UCSD-AML1 (cell line): Measurements from ENCODE around the gene NEU2.

Source experiments
- DNase-seq: peaks from one replicate; lab custom pipeline; 2025; ENCODE audit not compliant: unreplicated experiment; lab: John Stamatoyannopoulos, UW

The NEU2 gene

DNA sequence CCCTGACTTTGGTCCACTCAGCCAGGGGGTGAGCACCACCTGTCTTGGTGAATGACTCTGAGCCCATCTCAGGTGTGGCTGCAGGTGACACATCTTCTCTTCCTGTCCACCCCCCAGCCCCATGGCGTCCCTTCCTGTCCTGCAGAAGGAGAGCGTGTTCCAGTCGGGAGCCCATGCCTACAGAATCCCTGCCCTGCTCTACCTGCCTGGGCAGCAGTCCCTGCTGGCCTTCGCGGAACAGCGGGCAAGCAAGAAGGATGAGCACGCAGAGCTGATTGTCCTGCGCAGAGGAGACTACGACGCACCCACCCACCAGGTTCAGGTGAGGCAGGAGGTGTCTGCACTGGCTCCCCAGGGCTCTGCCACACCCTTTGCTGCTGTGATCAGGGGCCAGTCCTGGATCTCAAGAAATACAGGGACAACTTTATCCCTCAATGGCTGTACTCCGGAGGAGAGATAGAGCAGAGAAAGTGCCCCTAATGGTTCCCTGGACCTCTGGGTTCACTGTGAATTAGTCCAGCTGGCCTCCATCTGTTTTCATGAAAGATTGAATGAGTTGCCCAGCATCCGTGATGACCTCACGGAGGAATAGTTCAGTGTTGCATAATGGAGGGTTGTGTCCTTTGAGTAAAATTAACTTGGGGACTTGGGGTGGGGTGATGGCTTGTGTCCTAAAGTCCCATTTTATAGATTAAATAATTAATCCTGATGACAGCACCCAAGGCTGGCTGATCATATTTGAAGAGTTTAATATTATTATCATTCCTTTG lies at the start of gene NEU2:
TSS of gene NEU2 (plus strand) at position 122 of the 770 bp plus-strand sequence. CDS start at position 122, 0 bp downstream.
- no peak for DNase-seq

DNA sequence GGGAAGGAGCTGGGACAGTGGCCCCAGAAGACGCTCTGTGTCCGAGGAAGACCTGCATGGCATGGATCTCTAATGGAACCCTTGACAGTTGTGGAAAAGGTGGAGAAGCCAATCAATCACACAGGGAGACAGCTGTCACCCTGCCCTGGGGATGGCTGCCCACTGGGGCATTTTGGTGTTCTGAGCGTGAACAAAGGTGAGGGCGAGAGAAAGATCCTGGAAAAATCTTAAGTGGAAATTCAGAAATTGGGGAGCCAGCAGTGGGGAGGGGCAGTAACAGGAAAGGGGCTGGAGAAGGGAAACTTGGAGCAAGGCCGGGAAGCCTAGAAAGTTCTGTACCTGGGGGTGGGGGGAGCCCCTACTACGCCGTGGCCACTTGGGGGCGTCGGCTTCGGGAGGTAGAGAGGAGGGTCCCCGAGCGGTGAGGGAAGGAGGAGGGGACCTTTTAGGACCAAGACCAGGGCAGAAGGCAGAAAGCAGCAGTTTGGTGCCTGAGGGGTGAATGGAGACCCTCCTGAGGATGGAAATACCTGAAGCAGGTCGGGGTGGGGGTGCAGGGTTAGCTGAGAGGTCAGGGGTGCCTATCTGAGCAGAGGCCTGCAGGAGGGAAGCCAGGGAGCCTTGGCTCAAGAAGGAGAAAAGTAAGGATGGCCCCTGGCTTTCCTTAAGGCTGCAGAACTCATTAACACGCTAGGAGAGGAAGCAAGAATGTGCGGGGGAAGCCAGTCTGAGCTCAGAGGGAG lies 49.4 kb upstream of the NEU2 start:
- no peak for DNase-seq

DNA sequence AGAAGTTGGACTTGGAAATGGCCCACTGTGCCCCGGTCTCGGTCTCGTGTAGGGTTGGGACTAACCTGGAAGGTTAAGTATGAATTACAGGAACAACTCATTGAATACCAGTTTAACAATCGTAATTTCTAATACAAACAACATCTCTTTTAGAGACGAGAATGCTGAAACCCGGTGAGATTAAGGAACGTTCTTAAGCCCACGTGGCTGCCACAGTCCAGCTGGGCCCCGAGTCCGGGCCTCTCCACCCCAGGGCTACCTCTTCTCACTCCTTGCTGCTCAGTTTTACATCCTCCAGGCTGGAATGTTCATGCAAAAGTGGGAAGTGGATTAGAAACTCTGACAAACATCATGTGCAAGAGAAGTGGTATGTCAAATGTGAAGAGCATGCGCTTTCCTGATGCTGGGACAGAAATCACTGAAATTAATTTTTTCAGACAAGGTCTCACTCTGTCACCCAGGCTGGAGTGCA lies 48.8 kb upstream of the NEU2 start:
- no peak for DNase-seq

DNA sequence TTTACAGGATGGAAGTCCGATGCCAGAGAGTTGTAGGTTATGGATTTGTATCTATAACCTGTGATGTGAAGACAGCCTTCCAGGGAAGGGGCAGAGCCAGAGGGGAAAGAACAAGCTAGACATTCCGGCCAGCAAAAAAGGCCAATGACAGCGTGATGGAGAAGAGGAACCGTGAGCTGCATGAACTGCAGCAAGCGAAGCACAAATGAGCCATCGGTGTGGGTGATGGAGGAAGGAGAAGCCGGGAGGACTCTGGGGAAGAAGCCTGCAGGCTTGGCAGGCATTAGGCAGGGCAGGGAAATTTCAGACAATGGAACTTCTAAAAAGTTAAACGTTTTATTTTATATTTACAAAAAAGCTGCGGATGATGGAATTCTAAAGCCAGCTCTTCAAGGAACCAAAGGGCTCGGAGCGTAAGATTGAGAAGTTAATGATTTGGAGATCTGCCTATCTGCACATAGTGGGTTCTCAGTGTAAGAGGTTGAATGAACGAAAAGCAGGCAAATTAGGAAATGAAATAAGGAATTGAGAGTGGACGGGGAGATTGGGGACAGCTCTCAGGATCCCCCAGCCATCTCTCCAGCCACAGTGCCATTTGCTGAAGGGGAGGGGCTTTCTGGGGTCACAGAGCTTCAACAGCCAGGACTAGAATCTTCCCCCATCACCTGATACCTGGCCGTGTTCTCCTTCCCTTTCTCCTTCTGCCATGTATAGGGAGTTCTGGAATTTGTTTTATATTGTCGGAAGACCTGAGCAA lies 47.8 kb upstream of the NEU2 start:
- no peak for DNase-seq

DNA sequence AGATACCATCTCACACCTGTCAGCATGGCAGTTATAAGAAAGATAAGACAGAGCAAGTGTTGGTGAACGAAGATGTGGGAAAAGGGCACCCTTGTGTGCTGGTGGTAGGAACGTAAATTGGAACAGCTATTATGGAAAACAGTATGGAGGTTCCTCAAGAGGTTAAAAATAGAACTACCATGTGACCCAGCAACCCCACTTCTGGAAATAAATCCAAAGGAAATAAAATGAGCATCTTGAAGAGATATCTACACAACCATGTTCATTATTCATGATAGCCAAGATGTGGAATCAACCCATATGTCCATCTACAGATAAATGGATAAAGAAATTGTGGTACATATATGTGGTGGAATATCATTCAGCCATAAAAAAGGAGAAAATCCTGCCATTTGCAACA lies 46.3 kb upstream of the NEU2 start:
- DNase-seq: no peak

DNA sequence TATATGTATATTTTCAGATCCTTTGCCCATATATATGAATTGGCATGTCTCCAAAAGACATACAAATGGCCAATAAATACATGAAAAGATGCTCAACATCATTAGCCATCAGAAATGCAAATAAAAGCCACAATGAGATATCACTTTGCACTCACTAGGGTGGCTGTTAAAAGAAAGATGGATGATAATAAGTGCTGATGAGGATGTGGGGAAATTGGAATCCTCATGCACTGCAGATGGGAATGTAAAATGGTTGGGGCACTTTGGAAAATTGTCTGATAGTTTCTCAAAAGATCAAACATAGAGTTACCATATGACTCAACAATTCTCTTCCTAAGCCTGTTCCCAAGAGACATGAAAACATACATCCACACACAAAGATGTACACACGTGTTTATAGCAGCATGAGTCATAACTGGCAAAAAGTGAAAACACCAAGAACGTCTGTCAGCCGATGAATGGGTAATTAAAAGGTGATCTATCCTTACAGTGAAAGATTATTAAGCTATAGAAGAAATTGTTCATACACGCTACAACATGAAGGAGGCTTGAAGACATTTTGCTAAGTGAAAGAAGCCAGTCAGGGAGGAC lies 39.1 kb upstream of the NEU2 start:
- no peak for DNase-seq

DNA sequence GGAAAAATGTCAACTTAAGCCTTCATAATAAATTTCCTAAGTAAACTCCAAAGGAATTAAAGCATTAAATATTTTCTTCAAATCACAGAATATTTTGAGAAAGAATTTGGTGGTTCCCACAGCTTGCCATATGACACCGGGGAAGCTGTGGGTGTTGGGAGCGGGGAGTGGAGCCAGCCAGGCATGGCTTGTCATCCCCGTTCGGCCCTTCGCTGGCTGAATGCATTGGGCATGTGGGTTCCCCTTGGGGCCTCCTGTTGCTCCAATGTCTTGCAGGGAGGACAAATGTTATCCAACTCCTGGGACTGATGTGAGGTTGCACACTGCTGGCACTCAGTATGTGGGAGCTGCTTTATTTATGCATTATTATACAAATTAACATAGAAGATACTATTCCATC lies 38.0 kb upstream of the NEU2 start:
- DNase-seq: no peak

DNA sequence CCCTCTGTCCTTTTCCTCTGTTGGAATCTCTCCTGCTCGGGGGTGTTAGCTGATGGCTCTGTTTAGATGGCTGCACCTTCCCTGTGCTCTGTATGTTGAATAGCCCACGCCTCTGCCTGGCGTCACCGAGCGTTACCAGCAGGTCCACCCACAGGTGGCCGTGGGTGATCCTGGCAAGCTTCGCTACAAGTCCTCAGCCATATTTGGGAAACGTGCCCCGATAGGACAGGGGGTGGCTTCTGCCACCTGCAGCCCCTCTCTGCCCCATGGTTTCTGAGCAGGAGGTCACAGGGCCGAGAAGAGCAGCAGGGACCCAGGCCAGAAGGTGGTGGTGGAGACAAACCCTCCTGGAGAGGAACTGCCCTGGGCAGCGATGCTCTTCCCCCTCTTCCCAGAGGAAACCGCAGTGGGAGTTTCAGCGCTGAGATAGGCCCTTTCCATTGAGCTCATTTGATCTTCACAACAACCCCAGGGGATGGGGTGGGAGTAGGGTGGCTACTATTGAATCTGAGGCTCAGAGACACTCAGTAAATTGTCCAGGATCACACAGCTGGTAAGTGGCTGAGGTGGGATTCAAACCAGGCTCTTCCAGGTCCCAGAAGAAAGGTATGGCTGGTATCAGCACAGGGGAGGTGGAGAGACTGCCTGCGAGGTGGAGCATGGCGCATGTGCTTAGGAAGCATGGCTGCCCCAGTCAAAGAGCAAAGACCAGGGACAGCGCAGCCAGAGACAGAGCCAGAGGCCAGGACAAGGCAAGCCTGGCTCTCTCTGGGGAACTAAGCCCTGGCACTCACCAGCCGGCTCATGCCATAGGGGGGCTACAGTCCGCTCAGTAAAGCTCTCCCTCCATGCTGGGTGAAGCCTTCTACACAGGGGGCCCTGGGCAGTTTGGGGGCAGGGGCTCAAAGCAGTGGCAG lies 34.5 kb upstream of the NEU2 start:
- no peak for DNase-seq

DNA sequence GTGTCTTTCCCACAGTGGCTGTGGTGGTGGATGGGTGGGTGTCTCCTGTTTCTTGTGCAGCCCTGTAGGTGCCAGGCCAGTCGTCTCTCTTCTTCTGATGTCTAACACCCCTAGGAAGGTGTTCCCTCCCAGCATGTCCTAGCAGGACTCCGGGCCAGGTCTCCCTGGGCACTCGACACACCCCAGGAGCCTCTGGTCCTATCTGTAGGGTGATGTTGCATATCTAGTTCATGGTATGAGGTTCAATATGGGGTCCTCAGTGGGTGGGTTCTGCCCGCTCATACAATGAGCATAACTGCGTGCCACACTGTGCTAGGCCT lies 33.8 kb upstream of the NEU2 start:
- DNase-seq: no peak

DNA sequence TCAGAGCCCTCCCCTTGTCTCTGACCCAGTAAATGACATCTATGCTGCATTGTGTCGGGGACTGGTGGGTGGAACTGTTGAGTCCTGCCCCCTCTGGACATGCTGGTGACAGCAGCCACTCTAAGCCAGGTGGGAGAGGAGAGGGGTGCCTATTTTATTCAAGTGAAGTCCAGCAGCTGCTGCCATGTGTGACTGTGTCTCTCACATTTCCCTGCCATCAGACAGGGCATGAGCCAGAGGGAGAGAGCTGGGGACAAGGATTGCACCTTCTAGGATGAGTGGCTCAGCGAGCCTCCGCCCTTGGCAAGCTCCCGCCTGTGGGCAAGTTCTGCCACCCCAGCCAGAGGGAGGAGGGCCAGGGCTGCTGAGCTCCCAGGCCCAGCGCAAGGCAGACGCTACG lies 33.1 kb upstream of the NEU2 start:
- DNase-seq: no peak

DNA sequence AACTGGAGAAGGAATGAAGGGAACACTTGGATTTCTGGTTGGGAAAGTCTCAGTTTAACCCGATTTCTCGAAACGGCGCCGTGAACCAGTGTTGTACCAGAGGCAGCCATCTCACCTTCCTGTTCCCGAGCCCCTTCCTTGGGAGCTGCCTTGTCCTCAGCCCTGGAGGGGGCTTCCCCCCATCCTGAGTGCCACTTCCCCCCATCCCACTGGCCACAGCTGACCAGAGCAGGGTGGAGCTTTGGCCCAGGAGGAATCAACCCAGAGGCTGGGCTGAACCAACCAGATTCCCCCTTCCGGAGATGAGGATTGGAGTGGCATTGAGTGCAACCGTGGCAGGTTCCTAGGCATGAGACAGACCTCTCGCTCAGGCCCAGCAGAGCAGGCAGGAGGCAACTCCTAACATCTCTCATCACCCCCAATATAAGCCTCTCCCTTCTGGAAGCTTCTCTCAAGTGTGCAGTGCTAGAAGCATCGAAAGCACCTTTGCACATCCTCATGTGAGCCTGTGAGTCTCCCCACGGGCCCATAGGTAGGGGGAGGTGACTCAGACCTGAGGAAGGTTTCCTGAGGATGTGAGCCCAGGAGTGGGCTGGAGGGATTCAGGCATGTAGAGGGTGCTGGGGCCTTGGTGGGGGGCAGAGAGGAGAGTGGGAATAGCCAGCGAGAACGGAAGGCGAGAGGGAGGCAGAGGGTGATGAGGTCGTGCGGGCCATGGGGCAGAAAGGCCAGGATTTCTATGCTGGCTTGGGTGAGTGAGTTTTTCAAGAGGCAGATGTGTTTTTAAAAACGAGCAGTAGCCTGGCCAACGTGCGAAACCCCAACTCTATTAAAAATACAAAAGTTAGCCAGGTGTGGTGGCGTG lies 31.4 kb upstream of the NEU2 start:
- no peak for DNase-seq

DNA sequence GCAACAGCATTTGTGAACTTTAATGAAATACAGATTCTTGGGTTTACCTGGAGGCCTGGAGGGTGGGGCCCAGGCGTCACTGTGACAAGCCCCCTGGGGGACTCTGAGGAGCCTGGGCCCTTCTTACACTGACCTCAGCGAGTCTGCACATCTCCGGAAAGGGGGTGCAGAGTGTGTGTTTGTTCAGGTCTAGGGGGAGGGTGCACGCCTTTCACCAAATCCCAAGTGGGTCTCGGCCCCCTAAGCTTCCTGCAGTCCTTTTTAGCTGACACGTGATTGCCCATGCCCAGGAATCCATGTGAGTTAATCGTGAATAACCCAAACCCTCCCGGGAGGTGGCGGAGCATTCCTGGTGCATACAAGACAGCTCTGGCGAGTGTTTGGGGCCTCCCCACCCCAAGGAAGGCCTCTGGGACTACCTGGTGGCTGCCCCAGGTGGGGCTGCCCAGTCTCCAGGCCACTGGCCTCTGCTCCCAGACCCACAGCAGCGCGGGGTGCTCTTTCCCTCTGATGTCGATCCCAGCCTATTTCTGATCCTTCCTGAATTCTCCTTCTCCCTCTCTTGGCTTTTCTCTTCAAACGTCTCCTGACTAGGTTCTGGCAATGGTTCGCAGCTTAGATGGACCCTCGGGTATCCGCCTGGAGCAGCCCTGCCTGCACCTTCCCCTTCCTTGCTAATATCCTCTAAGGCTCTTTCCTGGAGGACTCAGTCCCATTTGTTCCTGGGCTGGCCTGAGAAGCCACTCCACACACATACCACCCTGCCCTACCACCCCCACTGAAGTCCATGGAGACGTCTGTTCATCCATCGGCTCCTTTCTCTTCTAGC lies 29.4 kb upstream of the NEU2 start:
- DNase-seq: no peak

DNA sequence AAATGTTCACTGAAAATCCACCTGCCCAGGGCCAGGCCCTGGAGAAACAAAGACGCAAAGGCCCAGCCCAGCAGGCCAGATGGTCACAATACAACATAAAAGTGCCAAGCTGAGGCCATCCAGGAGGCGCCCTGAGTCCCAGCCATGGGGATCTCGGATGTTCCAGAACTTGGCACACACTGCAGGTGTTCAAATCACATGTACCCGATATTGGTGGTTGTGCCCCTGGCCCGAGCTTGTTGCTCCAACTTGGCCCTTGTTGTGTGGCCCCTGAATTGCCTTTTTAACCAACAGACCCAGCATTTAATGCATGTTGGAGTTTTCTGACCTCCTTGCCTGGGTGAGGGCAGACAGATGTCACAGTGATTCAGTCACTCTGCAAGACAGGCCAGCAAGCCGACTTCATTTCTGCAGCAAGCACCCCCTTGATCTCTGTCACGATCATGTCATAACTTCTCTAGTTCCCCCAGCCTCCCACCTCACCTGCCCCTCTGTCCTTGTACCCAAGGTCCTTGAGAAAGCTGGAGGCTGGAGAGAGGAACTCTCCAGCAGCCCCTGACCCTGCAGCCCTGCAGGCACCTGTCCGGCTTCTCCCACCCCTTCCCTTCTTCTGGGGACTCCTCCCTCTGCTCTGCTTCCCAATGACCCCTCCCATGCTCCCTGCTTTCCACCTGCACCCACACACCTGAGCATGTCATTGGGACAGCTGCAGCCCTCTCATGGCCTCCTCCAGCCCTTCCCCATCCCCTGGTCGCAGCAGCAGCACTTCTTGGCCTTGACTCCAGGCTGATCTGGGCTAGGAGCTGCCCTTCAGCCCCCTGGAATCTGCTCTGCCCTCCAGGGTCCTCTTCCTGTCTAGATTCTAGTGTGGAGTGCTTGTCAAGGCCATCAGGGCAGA lies 28.6 kb upstream of the NEU2 start:
- DNase-seq: no peak

DNA sequence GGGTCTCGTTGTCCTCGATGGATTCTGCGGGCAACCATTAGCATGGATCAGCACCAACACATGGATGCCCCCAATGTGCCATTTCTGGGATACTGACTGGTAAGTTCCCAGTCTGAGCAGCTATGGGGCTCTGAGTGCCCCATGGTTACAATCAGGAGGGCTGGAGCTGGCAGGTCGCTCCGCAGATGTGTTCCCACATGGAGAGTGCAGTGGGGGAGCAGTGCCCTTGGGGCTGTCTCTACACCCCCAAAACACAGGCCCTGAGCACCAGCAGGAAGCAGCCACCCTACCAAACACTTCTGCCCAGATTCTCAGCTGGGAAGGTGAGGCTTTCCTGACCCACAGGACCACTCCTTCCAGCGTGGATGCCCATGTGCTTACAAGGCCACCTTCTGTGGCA lies 27.4 kb upstream of the NEU2 start:
- DNase-seq: no peak

DNA sequence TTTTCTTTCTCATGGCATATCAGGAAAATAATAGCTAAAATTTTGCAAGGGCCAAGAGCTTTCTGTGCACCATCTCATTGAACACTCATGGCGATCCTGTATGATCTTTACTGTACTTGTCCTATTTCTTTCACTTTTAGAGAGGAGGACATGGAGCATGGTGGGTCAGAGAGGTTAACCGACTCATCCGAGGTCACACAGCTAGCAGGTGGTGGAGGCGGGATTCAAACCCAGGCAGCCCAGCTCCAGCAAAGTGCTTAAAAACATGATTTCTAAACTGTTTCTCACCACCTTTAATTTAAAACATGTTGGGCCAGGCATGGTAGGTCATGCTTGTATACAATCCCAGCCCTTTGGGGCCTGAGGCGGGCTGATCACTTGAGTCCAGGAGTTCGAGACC lies 25.8 kb upstream of the NEU2 start:
- no peak for DNase-seq

DNA sequence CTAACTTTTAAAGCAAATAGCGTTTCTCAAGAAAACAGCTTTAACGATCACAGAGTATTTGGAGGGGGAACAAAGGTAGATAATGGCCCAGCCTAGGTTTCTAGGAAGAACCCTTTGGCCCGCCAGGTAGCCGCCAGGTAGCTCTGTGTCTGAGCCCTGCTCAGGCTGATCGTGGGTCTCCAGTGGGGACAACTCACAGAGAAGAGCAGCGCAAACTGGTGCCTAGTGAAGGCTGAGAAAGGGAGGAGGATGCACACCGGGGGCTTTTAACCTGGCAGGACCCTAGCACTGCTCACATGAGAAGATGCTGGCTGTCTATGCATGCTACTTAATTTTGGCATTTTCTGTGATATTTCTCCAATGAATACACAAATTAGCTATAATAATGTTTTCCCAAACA lies 25.2 kb upstream of the NEU2 start:
- no peak for DNase-seq

DNA sequence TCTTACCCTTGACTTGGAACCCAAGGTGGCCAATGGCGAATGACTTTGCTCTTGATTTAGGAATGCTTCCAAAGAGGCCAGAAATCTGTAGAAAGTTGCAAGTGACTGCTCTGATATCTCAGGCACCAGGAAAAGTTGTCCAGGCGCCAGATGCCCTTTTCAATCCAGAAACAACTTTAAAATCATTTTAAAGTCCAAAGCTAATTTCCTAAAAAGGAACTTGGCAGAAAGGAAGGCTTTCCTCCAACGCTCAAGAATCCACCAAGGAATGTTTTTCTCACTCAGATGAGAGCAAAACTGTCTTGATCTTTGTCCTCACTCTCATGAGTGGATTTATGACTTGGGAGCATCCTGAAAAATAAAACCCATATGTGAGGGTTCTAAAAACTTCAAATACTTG lies 24.7 kb upstream of the NEU2 start:
- no peak for DNase-seq

DNA sequence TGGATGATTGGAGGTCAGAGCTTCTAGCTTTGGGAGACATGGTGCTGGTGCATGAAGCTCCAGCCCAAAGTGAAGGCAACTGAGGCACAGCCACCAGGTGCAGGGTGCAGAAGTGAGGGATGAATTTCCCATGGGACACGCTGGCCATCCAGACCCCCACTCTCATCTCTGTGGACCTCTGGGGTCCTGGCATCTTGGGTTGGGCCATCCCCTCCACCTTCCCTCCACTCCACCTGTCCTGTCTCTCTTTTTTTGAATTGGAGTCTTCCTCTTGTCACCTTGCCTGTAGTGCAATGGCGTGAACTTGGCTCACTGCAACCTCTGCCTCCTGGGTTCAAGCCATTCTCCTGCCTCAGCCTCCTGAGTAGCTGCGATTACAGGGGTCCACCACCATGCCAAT lies 22.8 kb upstream of the NEU2 start:
- DNase-seq: no peak
